Astrocyte (in vitro differentiated cells and primary cell): ENCODE results near the gene RCE1. TPM values are rescaled to one million over a fixed set of nuclear protein-coding genes. Genes with fewer than 3 reads are reported as not detected.

Experiments
- DNase-seq: peaks from one replicate; pipeline ENCODE4 v3.0.0-alpha.2; 2010; ENCODE audit warnings: low read depth
- FAIRE-seq: peaks from 2 replicates; lab custom pipeline; 2011; peaks lifted over from hg19 to GRCh38; lab: Jason Lieb, UNC
- H2AFZ ChIP-seq: 2 replicates; pipeline ENCODE4 v1.6.0; 2012; ENCODE audit warnings: low read depth, low read length, inconsistent platforms
- H3K27ac ChIP-seq: 2 replicates; pipeline ENCODE4 v1.5.1; 2011; ENCODE audit warnings: low read depth, low read length, inconsistent platforms
- H3K27me3 ChIP-seq: 2 replicates; pipeline ENCODE4 v1.6.0; 2011; ENCODE audit warnings: low read length, inconsistent platforms; ENCODE audit not compliant: insufficient read depth
- H3K36me3 ChIP-seq: 2 replicates; pipeline ENCODE4 v1.5.1; 2011; ENCODE audit warnings: low read length, inconsistent platforms; ENCODE audit not compliant: insufficient read depth
- H3K4me1 ChIP-seq: 2 replicates; pipeline ENCODE4 v1.5.1; 2011; ENCODE audit warnings: low read length, inconsistent platforms; ENCODE audit not compliant: insufficient read depth
- H3K4me2 ChIP-seq: 2 replicates; pipeline ENCODE4 v1.6.0; 2012; ENCODE audit warnings: low read length, inconsistent platforms
- H3K4me3 ChIP-seq: 2 replicates; pipeline ENCODE4 v1.5.1; 2011; ENCODE audit warnings: low read depth, mild to moderate bottlenecking, low read length, inconsistent platforms; ENCODE audit not compliant: insufficient read depth
- H3K79me2 ChIP-seq: 2 replicates; pipeline ENCODE4 v1.6.0; 2012; ENCODE audit warnings: mild to moderate bottlenecking, low read length, inconsistent platforms; ENCODE audit not compliant: insufficient read depth
- H3K9ac ChIP-seq: 2 replicates; pipeline ENCODE4 v1.6.0; 2012; ENCODE audit warnings: mild to moderate bottlenecking, low read length, inconsistent platforms
- H3K9me3 ChIP-seq: 2 replicates; pipeline ENCODE4 v1.5.1; 2012; ENCODE audit warnings: low read depth, mild to moderate bottlenecking, low read length, inconsistent platforms; ENCODE audit not compliant: insufficient read depth
- H4K20me1 ChIP-seq: 2 replicates; pipeline ENCODE4 v1.6.0; 2012; ENCODE audit warnings: low read length, inconsistent platforms; ENCODE audit not compliant: insufficient read depth
- H3K27ac Mint-ChIP-seq: one replicate; pipeline ENCODE4 v1.8.0; 2021; ENCODE audit warnings: mild to moderate bottlenecking, mixed read lengths; ENCODE audit not compliant: unreplicated experiment
- H3K27me3 Mint-ChIP-seq: one replicate; pipeline ENCODE4 v1.8.0; 2021; ENCODE audit warnings: low read depth, mixed read lengths; ENCODE audit not compliant: unreplicated experiment
- H3K36me3 Mint-ChIP-seq: one replicate; pipeline ENCODE4 v1.8.0; 2021; ENCODE audit warnings: low read depth, mixed read lengths; ENCODE audit not compliant: unreplicated experiment
- H3K4me1 Mint-ChIP-seq: one replicate; pipeline ENCODE4 v1.8.0; 2021; ENCODE audit warnings: low read depth, mixed read lengths; ENCODE audit not compliant: unreplicated experiment
- H3K4me3 Mint-ChIP-seq: one replicate; pipeline ENCODE4 v1.8.0; 2021; ENCODE audit warnings: mild to moderate bottlenecking, moderate library complexity, mixed read lengths; ENCODE audit not compliant: unreplicated experiment
- H3K9me3 Mint-ChIP-seq: one replicate; pipeline ENCODE4 v1.8.0; 2021; ENCODE audit warnings: mild to moderate bottlenecking, mixed read lengths; ENCODE audit not compliant: unreplicated experiment
- EZH2 ChIP-seq: IDR thresholded peaks from 2 replicates; pipeline ENCODE4 v1.6.1; 2012; ENCODE audit warnings: mild to moderate bottlenecking, low read length, inconsistent platforms; ENCODE audit not compliant: insufficient read depth
- total RNA-seq: library from RNA; stranded (reverse); gene quantifications from 2 replicates; pipeline ENCODE4 v1.2.1, GENCODE V29; 2021
- TF ChIP-seq, protein P1 (sequence below): IDR thresholded peaks from 2 replicates; pipeline ENCODE4 v1.5.1; 2011; ENCODE audit warnings: low read depth, mild to moderate bottlenecking, inconsistent platforms, low read length, moderate library complexity; ENCODE audit not compliant: insufficient read depth

The RCE1 gene
- total RNA-seq, 1 donor from 2014 or later = 19.8 TPM

DNA sequence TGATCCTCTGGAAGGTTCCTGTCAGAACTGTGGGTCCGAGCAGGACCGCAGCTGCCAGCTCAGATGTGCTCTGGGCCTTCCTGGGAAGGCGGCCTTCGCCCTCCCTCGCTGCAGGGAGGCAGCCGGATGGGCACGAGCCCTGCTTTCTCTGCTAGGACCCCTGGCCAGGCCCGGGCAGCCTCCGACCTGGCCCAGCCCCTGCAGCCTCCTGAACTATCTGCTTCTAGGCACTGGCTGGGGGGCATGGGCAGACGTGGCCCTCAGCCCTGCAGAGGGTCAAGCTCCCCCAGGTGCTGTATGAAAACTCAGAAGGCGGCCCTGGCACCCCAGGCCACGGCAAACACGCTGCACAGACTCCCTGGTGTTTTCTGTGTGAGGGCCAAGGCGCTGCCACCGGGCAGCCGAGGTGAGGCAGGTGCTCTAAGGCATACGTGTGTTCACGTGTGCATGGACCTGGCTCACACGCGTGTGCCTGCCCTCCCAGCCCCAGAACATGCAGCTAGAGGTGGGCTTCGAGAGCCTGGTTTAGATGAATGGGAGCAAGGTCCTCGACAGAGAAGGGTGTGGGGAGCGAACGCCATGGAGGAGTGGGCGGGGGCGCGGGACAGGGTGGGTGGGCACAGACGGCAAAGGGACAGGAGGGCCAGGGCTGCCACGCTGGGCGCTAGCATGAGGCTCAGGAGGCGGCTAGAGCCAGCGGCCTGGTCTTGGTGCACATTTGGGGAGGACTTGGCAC lies 18.0 kb downstream of the RCE1 start:
- Mint-ChIP-seq H3K27me3 (no peaks in the 10 kb centered on the region), H3K4me3 (no peak overlapping the region), H3K36me3 (no peaks in the 10 kb centered on the region), H3K4me1 (no peaks in the 10 kb centered on the region), H3K27ac (no peak overlapping the region), H3K9me3 (no peaks in the 10 kb centered on the region)
- no peak overlapping the region for H3K27ac ChIP-seq
- no peaks in the 10 kb centered on the region for H3K27me3 ChIP-seq
- peaks cover 11% of the 10 kb centered on the region for H4K20me1 ChIP-seq
- no peak for DNase-seq
- peaks cover 33% of the 10 kb centered on the region for H3K79me2 ChIP-seq
- FAIRE-seq = no peak
- no peak overlapping the region for H2AFZ ChIP-seq
- no peak overlapping the region for H3K9ac ChIP-seq
- no peaks in the 10 kb centered on the region for H3K9me3 ChIP-seq
- H3K4me1 ChIP-seq = peaks cover 5% of the 10 kb centered on the region
- TF ChIP-seq EZH2 = no peak
- TF ChIP-seq, protein P1, sequence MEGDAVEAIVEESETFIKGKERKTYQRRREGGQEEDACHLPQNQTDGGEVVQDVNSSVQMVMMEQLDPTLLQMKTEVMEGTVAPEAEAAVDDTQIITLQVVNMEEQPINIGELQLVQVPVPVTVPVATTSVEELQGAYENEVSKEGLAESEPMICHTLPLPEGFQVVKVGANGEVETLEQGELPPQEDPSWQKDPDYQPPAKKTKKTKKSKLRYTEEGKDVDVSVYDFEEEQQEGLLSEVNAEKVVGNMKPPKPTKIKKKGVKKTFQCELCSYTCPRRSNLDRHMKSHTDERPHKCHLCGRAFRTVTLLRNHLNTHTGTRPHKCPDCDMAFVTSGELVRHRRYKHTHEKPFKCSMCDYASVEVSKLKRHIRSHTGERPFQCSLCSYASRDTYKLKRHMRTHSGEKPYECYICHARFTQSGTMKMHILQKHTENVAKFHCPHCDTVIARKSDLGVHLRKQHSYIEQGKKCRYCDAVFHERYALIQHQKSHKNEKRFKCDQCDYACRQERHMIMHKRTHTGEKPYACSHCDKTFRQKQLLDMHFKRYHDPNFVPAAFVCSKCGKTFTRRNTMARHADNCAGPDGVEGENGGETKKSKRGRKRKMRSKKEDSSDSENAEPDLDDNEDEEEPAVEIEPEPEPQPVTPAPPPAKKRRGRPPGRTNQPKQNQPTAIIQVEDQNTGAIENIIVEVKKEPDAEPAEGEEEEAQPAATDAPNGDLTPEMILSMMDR = no peak
- H3K36me3 ChIP-seq = no peaks in the 10 kb centered on the region
- H3K4me2 ChIP-seq = no peak overlapping the region
- H3K4me3 ChIP-seq = no peak overlapping the region

DNA sequence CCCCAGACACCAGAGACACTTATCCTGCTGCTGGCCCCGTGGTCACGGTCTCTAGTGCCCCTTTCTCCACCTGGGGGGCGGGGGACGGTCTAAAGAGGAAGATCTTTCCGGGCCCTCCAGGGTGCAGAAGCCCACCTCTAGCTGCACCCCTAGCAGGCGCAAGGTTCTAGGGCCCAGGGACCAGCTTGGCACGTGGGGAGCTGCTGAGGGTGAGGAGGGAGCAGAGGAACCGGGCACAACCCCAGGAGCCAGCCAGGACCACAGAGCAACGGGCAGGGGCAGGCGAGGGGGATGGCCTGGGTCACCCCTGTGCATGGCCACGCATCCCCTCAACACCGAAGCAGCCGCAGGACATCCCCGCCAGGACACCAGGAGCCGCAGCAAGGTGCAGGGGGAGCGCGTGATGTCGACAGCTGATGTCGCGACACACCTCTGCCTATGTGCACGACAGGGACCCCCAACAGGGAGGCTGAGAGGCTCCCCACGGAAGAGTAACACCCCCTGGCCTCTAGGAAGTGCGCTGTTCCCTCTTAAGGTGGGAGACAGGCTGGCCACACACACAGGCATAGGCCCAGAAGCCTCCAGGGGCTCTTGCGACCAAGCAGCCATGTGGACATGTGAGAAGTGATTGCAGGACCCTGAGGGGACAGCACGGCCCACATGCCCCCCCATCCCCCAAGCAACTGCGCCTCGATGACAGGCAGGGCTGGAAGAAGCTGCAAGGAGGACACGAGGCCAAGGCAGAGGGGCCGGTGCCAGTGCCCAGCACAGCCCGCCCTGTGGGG lies 18.7 kb downstream of the RCE1 start:
- H4K20me1 ChIP-seq = peaks cover 11% of the 10 kb centered on the region
- H3K79me2 ChIP-seq = peaks cover 29% of the 10 kb centered on the region
- H2AFZ ChIP-seq = no peak overlapping the region
- H3K4me1 ChIP-seq = peaks cover 5% of the 10 kb centered on the region
- no peak for DNase-seq
- no peak for FAIRE-seq
- Mint-ChIP-seq H3K36me3 (no peaks in the 10 kb centered on the region), H3K27ac (no peak overlapping the region), H3K9me3 (no peaks in the 10 kb centered on the region), H3K4me1 (no peaks in the 10 kb centered on the region), H3K4me3 (no peak overlapping the region), H3K27me3 (no peaks in the 10 kb centered on the region)
- H3K4me3 ChIP-seq = no peak overlapping the region
- H3K27ac ChIP-seq = no peak overlapping the region
- no peaks in the 10 kb centered on the region for H3K9me3 ChIP-seq
- H3K4me2 ChIP-seq = no peak overlapping the region
- H3K27me3 ChIP-seq = no peaks in the 10 kb centered on the region
- no peak for TF ChIP-seq EZH2
- TF ChIP-seq, protein P1 = no peak
- H3K9ac ChIP-seq = no peak overlapping the region
- H3K36me3 ChIP-seq = no peaks in the 10 kb centered on the region
